AG08396 (cell line): Measurements from ENCODE around the gene GNLY.

Experiments used
- DNase-seq: peaks from one replicate; pipeline ENCODE4 v3.0.0; 2012; ENCODE audit warnings: low spot score, mixed read lengths

GNLY gene

DNA sequence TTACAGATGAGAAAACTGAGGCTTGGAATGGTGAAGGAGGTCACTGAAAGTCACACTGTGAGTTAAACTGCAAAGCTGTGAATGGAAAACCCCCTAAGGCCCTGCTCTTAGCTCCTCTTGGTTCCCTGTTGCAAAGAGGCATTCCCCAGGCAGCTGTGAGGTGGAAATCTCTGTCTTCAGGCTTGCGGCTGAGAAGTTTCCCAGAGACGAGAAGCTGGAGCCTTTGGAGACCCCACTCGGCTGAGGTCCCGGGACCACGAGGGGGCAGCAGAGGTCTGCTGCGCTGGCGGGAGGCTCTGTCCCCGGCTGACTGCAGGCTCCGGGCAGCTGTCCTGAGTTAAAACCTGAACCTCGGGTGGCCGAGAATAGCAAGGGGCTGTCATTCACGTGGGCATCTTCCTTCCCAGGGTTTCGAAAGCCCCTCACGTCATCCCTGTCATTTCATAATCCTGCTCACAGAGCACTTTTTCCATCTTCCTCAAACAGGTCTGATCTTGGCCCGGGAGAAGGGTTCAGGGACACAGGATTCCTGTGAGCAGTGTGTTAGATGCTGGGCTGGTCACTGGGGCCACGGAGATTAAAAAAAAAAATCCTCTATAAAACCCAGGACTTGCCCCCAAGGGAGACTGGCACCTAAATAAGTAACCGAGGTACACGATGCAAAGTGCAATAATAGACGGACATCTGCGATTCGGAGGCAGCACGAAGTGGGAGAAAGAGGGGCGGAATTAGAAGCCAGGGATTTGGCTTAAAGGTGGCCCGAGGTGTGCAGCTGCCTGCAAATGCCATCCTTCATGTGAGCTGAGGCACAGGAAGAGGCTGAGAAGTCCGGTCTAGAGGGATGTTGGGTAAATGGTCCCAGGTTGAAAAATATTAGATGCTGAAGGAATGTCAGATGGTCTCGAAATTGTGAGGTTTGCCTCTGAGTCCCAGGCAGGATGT lies 35.0 kb downstream of the GNLY start:
- DNase-seq, result peak; percentile 88

DNA sequence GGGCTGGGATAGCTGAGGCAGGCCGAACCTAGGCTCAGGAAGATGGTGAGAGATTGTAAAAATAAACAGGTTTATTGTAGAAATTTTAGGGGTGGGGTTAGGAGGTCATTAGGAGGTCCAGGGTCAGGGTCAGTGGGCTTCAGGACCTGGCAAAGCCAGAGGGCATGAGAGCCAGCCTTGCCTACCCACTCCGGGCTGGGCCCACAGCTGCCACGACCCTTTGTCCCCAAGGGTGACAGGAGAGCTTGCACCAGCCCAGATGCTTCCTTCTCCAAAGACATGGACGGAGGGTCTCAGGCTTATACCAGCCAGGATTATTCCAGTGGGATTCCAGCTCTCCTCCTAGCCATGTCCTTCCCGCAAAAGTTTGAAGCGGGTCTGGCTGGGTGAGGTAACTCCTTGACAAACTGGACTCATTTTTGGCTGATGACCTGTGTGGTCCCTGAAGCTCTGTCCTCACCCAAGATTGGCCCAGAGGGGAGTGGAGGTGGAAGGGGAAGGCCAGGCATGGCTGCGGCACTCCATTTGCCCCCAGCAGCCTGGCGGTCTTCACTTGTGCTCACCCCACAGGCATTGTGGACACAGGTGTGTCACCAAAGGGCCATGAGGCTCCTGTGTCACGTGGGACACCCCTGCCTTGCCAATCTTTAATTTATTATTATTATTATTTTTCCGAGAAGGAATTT lies 35.8 kb downstream of the GNLY start:
- no peak for DNase-seq

DNA sequence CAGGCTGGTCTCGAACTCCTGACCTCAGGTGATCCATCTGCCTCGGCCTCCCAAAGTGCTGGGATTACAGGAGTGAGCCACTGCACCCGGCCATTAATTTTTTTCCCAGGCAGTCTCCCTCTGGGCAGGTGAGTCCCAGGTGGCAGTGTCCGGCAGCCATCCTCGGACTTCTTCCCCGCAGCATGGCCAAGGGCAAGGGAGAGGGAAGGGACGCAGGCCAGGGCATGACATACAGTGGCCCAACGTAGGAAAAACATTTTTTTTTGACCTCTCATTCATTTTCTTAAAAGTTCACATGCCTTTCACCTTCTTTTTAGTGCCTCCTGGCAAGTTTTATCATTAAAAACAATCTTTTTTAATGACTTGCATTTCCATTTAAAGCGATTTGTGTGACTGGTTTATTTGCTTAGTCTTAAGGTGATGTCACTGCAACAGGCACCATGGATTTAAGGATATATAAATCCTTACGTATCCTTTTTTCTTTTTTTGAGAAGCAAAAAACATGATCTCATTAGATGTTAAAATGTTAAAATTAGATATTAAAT lies 36.6 kb downstream of the GNLY start:
- no peak for DNase-seq

DNA sequence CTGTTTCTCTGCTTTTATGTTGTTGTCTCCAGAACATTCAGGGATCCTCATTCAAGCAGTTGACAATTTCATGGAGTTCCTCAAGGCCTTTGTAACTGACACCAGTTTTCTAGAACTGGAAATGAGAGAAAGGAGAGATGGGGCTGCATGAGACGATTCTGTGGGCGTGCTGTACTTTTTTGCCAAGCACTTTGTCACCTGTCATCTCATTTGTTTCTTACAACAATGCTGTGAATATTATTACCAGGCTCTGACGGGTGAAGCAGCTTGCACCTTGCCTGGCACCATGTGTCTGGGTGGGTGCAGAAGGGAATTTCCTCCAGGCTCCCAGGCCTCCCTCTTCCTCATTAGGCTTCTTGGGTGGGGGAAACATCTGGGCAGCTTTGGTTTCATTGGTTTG lies 37.4 kb downstream of the GNLY start:
- no peak for DNase-seq

DNA sequence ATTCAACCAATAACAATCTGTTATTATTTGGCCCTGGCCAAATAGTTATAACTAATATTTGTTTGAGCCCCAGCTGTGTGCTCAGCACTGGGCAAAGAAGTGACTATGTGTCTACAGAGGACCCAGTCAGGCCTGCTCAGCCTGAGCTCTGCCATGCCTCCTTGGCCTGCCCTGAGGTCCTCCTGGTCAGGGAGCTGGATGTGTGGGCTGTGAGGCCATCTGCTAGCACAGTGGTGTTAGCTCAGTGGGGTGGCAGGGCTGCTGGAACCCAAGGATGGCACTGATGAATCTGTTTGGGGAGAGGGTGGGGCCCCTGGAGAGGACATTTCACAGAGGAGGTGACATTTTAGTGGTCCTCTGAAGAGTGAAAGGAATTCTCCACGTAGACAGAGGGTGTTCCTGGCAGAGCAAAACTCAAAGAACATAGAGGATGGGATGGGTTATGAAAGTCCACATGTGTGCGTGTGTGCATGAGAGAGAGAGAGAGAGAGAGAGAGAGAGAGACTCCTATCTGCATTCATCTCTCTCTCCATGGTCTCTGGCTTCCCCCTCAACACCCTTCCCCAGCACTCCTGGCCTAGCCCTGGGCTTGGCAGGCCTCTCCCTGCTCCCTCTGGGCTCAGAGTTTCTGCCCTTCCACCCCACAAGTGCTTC lies 38.4 kb downstream of the GNLY start:
- no peak for DNase-seq

DNA sequence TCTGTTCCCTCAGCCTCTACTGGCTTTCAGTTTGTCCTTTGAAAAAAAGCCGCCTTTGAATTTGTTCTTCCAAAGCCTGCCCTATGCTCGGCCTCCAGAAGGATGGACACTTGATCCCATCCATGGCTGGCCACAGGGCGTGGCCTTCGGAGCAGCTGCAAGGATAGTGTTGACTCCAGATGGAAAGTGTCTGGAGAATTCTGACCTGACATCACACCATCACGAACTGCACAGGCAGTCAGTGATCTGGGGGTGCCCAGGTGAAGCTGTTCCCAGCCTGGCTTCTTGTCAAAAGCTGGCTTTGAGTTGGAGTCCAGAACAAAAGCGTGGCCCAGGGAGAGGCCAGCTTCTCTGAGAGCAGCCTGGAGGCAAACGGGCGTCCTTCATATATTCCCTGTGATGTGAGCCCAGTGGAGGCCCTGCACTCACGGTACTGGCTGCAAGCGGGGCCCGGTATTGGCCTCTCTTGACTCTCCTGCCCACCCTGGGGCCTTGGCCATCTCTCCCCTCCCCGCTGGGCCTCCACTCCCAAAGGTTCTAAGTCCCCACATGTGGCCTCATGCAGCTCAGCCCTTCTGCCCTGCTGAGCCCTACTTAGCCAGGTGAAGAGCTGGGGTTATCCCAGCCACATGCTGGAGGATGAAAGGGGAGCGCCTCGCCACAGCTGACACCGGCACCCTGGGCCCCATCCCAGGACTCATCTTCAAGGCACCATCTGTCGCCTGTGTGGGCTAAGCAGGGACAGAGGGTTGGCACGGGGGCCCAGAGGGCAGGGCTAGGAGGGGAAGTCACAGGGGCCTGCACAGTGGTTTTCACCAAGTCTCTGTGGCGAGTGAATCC lies 39.2 kb downstream of the GNLY start:
- DNase-seq, result no peak

DNA sequence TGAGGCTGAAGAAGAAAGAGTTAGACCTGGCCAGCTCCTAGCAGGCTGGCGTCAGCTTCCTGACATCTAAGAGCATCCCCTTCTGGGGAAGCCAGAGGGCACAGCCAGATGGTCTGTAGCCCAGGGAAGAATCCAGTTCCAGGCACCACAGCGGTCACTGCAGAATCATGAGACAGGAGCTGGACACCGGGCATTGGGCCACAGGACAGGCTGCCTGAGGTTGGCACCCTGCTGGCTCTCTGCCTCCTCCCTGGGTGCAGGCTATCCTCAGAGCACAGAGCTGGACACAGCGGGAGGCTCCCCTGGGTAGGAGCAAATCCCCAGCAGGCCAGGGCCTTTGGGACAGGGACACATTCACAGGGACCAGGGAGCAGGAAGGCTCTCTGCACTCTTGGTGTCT lies 39.9 kb downstream of the GNLY start:
- DNase-seq, result no peak

DNA sequence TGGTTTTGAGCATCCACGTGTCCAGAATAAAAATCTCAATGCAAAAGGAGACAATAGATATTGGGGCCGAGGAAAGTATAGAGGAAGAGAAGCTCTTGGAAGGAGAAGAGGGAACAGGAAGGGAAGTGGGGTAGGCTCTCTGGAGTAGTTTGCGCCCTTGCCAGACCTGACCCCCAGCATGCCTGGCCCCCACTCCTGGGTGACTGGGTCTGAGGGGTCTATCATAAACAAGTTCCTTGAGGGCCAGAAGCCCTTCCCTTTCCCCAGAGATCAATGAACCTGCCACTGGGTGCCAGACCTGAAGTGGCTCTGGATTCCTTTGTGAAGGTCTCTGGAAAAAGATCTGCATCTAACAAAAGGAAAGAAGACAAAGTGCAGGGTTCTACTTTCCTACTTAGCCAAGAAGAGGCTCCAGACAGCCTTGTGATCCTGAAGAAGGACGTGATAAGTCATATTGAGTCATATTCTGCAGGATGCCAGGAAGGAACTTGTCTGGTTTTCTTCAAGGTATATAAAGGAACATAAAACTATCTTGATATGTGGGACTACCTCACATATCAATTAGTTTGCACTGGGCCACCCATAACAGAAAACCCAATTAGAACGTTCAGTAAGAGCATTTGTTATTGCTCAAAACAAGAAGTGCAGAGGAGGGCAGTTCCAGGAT lies 40.9 kb downstream of the GNLY start:
- DNase-seq, result no peak

DNA sequence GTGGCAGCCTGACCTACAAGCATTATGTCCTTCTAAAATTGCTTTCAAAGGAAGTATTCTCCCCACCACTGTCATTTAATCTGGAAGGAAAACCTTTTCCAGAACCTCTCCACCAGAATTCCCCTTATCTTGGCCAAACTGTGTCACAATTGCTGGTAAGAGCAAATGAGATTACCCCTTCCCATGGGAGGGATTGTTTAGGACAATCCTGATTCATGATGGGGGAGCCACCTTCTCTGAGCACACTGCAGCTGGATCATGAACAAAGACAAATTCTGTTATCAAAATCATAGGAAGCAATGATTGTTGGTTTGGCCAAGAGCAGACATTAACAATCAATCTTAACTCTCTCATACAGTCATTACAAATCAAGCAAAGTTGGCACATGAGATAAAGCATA lies 41.5 kb downstream of the GNLY start:
- no peak for DNase-seq

DNA sequence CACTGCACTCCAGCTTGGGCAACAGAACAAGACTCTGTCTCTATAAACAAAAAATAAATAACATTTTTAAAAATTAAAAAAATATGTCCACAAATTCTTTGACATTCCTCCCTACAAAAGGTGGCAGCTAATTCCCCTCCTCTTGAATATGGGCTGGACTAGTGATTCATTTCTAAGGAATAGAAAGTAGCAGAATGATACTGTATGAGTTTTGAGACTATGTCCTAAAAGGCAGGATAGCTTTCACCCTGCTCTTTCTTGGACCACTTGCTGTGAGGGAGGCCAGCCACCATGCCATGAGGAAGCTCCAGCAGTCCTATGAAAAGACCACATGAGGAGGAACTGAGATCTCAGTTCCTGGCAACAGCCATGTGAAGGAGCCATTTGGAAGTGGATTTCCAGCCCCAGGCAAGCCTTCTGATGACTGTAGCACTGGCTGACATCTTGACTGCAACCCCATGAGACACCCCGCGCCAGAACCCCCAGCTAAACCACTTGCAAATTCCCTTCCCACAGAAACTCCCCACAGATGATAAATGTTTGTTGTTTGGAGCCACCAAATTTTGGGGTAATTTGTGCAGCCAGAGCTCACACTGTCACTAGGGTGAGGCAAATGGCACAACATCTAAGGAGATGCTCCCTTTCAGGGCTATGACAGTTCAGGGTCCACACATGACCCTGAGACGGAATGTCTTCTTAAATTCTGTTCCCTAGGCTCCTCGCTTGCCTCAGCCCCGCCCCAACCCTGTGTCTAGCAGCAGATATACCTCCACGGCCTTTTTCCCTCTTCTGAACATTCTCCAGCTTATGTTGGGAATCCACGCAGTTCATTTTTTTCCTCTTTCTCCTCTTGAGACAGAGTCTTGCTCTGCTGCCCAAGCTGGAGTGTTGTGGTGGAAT lies 42.5 kb downstream of the GNLY start:
- no peak for DNase-seq

DNA sequence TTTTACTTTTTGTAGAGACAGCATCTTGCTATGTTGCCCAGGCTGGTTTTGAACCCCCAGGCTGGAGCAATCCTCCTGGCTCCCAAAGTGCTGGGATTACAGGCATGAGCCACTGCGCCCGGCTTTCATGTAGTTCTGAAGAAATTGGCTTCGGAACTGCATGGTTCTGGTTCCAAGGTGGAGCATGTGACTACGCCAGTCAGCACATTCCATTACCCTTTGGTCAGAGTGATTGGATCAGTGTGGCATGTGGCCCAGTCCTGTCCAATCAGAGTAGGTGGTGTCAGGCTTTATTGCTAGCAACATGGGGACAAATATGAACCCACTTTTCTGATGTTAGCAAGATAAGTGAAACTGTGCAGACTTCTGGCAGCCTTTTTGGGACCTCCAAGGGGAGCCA lies 43.3 kb downstream of the GNLY start:
- peak; percentile 91 for DNase-seq

DNA sequence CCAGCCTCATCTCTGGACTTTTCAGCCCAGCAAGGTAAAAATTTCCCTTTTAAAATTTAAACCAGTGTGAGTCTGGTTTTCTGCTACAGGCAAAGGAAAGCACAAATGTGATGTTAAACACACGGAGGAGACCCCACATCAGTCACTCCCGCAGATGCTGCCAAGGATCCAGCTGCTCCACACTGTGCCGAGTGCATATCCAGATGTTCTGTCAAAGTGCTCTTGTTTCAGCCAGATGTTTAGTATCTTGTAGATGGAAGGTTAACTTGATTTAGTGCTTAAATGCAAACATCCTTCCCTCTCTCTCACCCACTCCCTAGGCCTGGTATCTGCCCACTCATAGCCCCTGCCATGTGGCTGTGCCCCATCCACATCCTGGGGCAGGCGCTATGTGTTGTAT lies 43.8 kb downstream of the GNLY start:
- DNase-seq, result no peak

DNA sequence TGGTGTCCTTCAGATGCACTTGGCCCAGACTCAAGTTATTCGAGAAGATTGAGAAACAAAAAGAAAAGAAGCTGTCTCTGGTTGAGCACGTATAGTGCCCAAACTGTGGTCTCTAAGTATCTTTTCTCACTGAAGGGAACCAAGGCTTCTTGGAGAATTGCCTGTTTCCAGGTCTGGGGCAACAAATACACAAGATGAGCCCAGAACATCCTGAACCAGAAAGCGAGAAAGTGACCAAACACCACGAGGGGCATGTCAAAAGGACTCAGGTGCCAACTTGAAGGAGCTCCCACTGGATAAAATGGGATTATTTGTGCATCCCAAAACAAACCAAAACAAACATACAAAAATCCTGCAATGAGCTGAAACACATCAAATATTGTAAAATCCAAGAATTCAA lies 46.0 kb downstream of the GNLY start:
- DNase-seq, result no peak

DNA sequence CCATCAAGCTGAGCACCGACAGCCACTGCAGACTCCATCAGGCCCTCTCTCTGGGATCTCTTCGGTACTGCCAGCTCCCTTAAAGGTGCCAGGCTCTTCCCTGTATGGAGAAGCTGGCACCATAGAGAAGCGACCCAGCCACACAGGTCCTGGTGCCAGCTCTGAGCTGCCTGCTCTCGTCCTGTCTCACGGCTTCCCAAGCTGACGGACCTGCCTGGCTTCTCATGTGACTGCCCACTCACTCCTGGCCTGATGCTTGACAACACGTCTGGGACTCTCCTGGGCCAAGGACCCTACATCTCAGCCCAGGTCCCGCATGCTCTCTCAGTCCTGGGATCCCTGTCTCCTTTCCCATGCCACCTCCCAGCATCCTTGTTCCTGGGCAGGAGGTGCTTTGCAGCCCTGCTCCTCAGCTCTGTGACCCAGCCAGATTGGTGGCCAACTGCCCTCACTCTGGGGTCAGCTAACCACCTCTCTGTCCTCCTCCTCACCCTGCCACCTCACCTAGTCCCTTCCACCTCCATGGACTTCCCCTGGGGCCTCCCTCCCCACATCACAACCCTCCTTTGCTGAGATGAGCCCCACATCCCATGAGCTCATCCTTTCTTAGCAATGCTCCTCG lies 47.2 kb downstream of the GNLY start:
- no peak for DNase-seq

DNA sequence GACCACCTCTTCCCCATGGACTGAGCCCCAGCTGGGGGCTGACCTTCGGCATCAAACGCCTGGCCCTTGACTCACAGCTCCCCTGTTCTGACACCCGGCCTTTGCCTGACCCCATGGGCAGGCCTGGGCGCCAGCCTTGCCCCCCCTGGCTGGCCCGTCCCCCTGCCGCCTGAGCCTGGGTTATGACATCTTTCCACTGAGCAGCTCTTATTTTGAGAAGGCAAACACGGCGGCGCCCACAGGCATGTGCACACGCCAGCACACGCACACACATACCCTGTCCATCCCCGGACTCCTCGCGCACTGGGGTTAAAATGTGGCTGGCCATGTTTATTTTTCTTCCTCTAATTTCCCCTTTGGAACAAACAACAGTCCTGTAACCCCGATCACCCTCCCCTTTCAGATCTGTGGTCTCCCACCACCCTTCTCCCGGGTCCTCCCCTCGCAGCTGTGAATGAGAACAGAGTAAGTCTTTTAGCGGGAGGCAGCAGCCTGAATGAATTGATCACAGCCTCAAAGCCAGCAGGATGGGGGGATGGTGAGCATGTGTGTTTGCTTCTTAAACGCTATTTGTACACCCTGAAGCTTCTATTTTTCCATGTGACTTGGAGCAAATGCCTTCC lies 47.8 kb downstream of the GNLY start:
- peak; percentile 87 for DNase-seq

DNA sequence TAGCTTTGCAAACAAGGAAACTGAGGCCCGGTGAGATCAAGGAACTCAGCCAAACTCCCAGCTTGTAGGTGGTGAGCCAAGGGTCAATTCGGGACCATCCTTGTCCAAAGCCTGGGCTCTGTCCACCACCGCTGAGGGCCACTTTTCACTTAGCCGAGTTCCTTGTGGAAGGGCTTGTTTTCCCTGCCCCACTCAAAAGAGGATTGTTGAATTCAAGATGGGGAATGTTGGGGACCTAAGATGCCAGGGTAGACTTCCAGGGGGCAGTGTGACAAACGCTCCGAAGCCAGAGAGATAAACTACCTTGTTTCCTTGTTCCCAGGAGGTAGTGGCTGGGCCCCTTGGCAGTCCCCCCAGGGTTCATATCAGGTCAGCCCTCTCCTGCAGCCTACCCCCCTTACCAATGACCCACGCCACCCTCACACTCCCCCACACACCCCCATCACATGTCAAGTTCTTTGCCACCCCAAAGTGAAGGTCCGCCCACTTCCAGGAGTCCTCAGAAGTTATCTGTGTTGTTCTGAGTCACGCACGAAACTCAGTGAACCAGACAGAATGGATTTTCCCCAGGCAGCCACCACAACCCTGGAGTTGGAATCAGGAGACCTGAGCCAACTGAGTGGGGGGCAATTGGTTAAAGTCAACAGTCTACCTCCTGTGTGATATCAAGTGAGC lies 49.3 kb downstream of the GNLY start:
- no peak for DNase-seq

DNA sequence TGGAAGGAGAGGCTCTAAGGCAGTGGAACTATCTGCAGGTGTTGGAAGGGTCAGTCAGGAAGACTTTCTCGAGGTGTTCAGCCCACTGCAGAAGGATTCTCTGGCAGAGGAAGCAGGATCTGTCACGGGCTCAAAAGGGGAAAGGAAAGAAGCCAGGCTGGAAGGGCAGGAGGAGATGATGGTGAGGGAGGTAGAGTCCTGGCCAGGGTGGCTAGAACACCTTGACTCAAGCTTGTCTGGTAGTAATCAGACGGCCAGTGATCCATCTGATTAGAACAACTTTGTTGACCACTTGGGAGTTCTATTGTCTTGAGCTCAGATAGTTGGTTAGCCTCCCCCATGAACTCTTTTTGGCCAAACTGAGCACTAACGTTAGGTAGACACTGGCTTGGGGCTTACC lies 49.9 kb downstream of the GNLY start:
- DNase-seq, result no peak

DNA sequence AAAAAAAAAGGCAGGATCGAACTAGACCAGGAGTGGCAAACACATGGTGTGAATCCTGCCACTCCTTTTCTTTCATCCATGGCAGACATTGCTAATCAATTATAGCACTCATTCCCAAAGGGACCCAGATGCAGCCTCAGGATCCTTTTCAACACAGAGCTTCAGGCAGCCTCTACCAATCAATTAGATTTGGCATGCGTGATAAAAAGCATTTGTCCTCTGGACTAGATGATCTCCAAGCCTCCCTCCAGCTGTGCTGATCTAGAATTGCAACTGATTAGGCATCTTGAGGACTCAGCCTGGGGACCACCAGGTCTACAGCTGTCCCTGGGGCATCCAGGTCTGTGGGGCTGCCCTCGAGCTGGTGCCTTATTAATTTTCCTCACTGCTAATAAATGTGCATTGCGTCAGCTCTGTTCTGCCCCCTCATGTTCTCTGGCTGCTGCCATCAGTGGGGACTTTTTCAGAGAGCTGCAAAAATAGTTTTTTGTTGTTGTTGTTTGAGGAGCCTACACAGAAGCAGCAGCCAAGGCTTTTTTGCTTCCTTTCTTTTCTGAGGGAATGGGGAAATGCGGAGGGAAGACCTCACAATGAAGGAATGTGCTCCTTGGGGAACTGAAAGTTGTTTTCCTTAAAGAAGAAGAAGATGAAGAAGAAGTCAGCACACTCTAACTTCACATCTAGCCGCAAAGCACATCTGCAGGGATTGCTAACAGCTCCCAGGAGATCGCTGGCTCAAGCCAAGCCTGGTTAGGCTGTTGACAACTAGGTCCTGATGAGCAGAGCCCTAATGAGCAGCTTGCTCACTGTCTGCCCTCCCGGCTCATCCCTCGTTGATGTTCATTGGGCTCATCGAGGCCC lies 50.8 kb downstream of the GNLY start:
- no peak for DNase-seq
